Measurements from ENCODE around the gene EPHB3. TPM values are rescaled to one million over a fixed set of nuclear protein-coding genes. Genes with fewer than 3 reads are reported as not detected.

Gene EPHB3
- total RNA-seq = not detected in 2 replicates

GRCh38 chr3:184561061-184561912 lies at the start of gene EPHB3:
TSS of gene EPHB3 (plus strand) at chr3:184561785. CDS start at chr3:184562236, 451 bp downstream.
- no peaks in the 10 kb centered on the region for H3K36me3 Mint-ChIP-seq (ENCODE audit: low read depth)
- intact Hi-C loops (cut with micrococcal nuclease) = loop anchor here (1.0 kb wide), 4 partner anchors 36 to 216 kb away; partner anchors contain the start of gene MAGEF1
- peak within 1 kb of the TSS; percentile 53 for H3K27ac Mint-ChIP-seq
- H3K4me3 Mint-ChIP-seq (ENCODE audit: low read depth) = peak within 1 kb of the TSS; percentile 74
- no peaks in the 10 kb centered on the region for H3K9me3 Mint-ChIP-seq
- peaks cover 55% of the 10 kb centered on the region for H3K27me3 Mint-ChIP-seq (ENCODE audit: low read depth)
- DNase-seq (ENCODE audit: low spot score) = peak; percentile 85
- H3K4me1 Mint-ChIP-seq (ENCODE audit: low read depth) = peaks cover 14% of the 10 kb centered on the region

- H3K27ac Mint-ChIP-seq = no peak overlapping the region
- H3K4me1 Mint-ChIP-seq (ENCODE audit: low read depth) = peaks cover 12% of the 10 kb centered on the region
- intact Hi-C loops (cut with micrococcal nuclease) = loop anchor here (1.0 to 5.0 kb wide), 3 partner anchors 43 to 141 kb away; no protein-coding TSS in a partner anchor
- H3K36me3 Mint-ChIP-seq (ENCODE audit: low read depth) = no peaks in the 10 kb centered on the region
- H3K4me3 Mint-ChIP-seq (ENCODE audit: low read depth) = peak overlapping the region; percentile 30
- H3K9me3 Mint-ChIP-seq = no peaks in the 10 kb centered on the region
- H3K27me3 Mint-ChIP-seq (ENCODE audit: low read depth) = peaks cover 70% of the 10 kb centered on the region
- DNase-seq (ENCODE audit: low spot score) = no peak
Measured at GRCh38 chr3:184512621-184513020, 49.0 kb upstream of the EPHB3 start.

GRCh38 chr3:184513276-184514170 lies 48.1 kb upstream of the EPHB3 start:
- Mint-ChIP-seq H3K27me3 (ENCODE audit: low read depth) (peaks cover 73% of the 10 kb centered on the region), H3K4me1 (ENCODE audit: low read depth) (peaks cover 12% of the 10 kb centered on the region)

GRCh38 chr3:184514171-184514490 lies 47.5 kb upstream of the EPHB3 start:
- intact Hi-C loops (cut with micrococcal nuclease) = loop anchor here (1.0 to 5.0 kb wide), 2 partner anchors 27 to 97 kb away; no protein-coding TSS in a partner anchor
- Mint-ChIP-seq H3K4me1 (ENCODE audit: low read depth) (peaks cover 12% of the 10 kb centered on the region), H3K36me3 (ENCODE audit: low read depth) (no peaks in the 10 kb centered on the region), H3K27ac (no peak overlapping the region), H3K27me3 (ENCODE audit: low read depth) (peaks cover 79% of the 10 kb centered on the region), H3K4me3 (ENCODE audit: low read depth) (peak overlapping the region; percentile 57), H3K9me3 (no peaks in the 10 kb centered on the region)
- no peak for DNase-seq (ENCODE audit: low spot score)

More at GRCh38 chr3:184513276-184514170, 48.1 kb upstream of the EPHB3 start:
- no peaks in the 10 kb centered on the region for H3K36me3 Mint-ChIP-seq (ENCODE audit: low read depth)
- intact Hi-C loops (cut with micrococcal nuclease) = loop anchor here (1.0 to 5.0 kb wide), 4 partner anchors 28 to 142 kb away; no protein-coding TSS in a partner anchor
- peak; percentile 75 for DNase-seq (ENCODE audit: low spot score)
- H3K27ac Mint-ChIP-seq = no peak overlapping the region
- H3K4me3 Mint-ChIP-seq (ENCODE audit: low read depth) = peak overlapping the region; percentile 57
- no peaks in the 10 kb centered on the region for H3K9me3 Mint-ChIP-seq

GRCh38 chr3:184523825-184524615 lies 37.6 kb upstream of the EPHB3 start:
- Mint-ChIP-seq H3K27me3 (ENCODE audit: low read depth) (peaks cover 8% of the 10 kb centered on the region), H3K4me1 (ENCODE audit: low read depth) (peaks cover 25% of the 10 kb centered on the region), H3K36me3 (ENCODE audit: low read depth) (no peaks in the 10 kb centered on the region), H3K9me3 (no peaks in the 10 kb centered on the region), H3K27ac (peak overlapping the region; percentile 80), H3K4me3 (ENCODE audit: low read depth) (peak overlapping the region; percentile 44)
- DNase-seq (ENCODE audit: low spot score) = peak; percentile 39
- intact Hi-C loops (cut with micrococcal nuclease) = loop anchor here (2.0 kb wide), 1 partner anchor 161 kb away; no protein-coding TSS in a partner anchor

GRCh38 chr3:184524981-184525336 lies 36.6 kb upstream of the EPHB3 start:
- peak overlapping the region; percentile 87 for H3K27ac Mint-ChIP-seq
- DNase-seq (ENCODE audit: low spot score) = no peak
- intact Hi-C loops (cut with micrococcal nuclease) = loop anchor here (1.0 to 2.0 kb wide), 2 partner anchors 36 to 162 kb away; partner anchors contain the start of gene EPHB3
- no peaks in the 10 kb centered on the region for H3K9me3 Mint-ChIP-seq
- H3K4me1 Mint-ChIP-seq (ENCODE audit: low read depth) = peaks cover 25% of the 10 kb centered on the region
- peaks cover 6% of the 10 kb centered on the region for H3K27me3 Mint-ChIP-seq (ENCODE audit: low read depth)
- peak overlapping the region; percentile 84 for H3K4me3 Mint-ChIP-seq (ENCODE audit: low read depth)
- H3K36me3 Mint-ChIP-seq (ENCODE audit: low read depth) = no peaks in the 10 kb centered on the region

DNA sequence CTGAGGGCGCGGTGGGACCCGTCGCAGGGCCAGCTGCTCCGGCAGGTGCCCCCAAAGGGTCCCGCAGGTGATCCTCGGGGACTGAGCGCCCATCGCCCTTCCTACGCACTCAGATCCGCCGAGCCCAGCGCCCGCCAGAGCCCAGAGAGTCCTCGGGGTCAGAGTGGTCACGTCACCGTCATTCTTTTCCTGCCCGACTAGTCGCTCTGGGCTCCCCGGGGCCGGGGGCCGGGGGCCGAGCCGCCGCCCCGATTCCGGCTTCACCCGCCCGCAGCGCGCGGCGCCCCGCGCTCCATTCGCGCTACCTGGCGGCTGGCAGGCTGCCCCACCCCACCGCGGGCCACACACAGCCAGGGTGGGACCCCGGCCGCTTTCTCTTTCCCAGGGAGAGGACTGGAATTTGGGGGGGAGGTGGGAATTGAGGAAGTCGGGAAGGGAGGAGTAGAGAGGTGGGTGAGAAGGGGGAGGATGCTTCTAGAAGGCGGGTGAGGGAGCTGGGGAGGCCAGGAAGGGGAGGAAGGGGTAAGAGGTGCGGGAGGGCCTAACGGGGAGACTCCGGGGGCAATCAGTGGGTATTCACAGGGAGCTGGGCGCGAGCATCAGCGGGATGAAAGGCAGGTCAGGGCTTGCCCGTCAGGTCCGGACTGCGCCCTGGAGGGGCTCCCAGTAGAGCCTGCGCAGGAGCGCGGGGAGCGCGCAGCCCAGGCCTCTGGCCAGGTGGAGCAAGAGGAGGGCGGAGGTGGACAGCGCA lies 36.1 kb upstream of the EPHB3 start:
- peaks cover 11% of the 10 kb centered on the region for H3K27me3 Mint-ChIP-seq (ENCODE audit: low read depth)
- H3K27ac Mint-ChIP-seq = peak overlapping the region; percentile 87
- intact Hi-C loops (cut with micrococcal nuclease) = loop anchor here (1.0 to 2.0 kb wide), 2 partner anchors 36 to 163 kb away; partner anchors contain the start of gene EPHB3
- H3K36me3 Mint-ChIP-seq (ENCODE audit: low read depth) = no peaks in the 10 kb centered on the region
- H3K4me3 Mint-ChIP-seq (ENCODE audit: low read depth) = peak overlapping the region; percentile 84
- H3K4me1 Mint-ChIP-seq (ENCODE audit: low read depth) = peaks cover 25% of the 10 kb centered on the region
- no peak for DNase-seq (ENCODE audit: low spot score)
- H3K9me3 Mint-ChIP-seq = no peaks in the 10 kb centered on the region

DNA sequence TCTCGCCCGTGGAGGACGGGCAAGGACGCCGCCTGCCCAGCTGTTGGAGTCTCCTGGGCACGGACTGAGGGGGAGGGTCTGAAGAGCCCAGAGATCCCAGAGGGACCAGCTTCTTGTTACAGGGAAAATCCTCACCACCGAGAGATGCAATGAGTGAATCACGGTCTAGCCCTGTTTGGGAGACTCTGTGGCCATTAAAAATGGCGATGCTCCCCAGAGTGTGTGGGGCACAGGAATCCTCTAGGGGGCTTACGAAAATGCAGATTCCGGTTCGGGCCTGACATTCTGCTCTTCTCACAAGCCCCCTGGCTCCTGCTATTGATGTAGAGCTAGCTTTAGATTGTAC lies 35.5 kb upstream of the EPHB3 start:
- DNase-seq (ENCODE audit: low spot score) = no peak
- intact Hi-C loops (cut with micrococcal nuclease) = no loop called here
- Mint-ChIP-seq H3K36me3 (ENCODE audit: low read depth) (no peaks in the 10 kb centered on the region), H3K4me3 (ENCODE audit: low read depth) (no peak overlapping the region), H3K9me3 (no peaks in the 10 kb centered on the region), H3K4me1 (ENCODE audit: low read depth) (peaks cover 25% of the 10 kb centered on the region), H3K27me3 (ENCODE audit: low read depth) (peaks cover 16% of the 10 kb centered on the region), H3K27ac (peak overlapping the region; percentile 60)

- intact Hi-C loops (cut with micrococcal nuclease) = no loop called here
- H3K4me3 Mint-ChIP-seq (ENCODE audit: low read depth) = no peak overlapping the region
Measured at GRCh38 chr3:184531626-184532280, 29.8 kb upstream of the EPHB3 start.

GRCh38 chr3:184532940-184533732 lies 28.4 kb upstream of the EPHB3 start:
- H3K4me1 Mint-ChIP-seq (ENCODE audit: low read depth) = no peaks in the 10 kb centered on the region
- no peak overlapping the region for H3K4me3 Mint-ChIP-seq (ENCODE audit: low read depth)
- H3K36me3 Mint-ChIP-seq (ENCODE audit: low read depth) = no peaks in the 10 kb centered on the region
- intact Hi-C loops (cut with micrococcal nuclease) = no loop called here
- DNase-seq (ENCODE audit: low spot score) = peak; percentile 3
- no peaks in the 10 kb centered on the region for H3K9me3 Mint-ChIP-seq
- peaks cover 35% of the 10 kb centered on the region for H3K27me3 Mint-ChIP-seq (ENCODE audit: low read depth)
- H3K27ac Mint-ChIP-seq = no peak overlapping the region

More at GRCh38 chr3:184531626-184532280, 29.8 kb upstream of the EPHB3 start:
- Mint-ChIP-seq H3K36me3 (ENCODE audit: low read depth) (no peaks in the 10 kb centered on the region), H3K27me3 (ENCODE audit: low read depth) (peaks cover 33% of the 10 kb centered on the region), H3K9me3 (no peaks in the 10 kb centered on the region), H3K27ac (no peak overlapping the region), H3K4me1 (ENCODE audit: low read depth) (no peaks in the 10 kb centered on the region)
- no peak for DNase-seq (ENCODE audit: low spot score)
